ENCODE results near the gene KLHL25. TPM values are rescaled to one million over a fixed set of nuclear protein-coding genes. Genes with fewer than 3 reads are reported as not detected.

The KLHL25 gene
- total RNA-seq, 1 experiment from 2014 or later: 2.4 TPM

- no peak for DNase-seq (ENCODE audit: low read depth, low spot score)
- in situ Hi-C loops (cut with HindIII; ENCODE audit: low pct_unique_long_range_greater_than_20kb, low sequenced_read_pairs): no loop called here
Measured at GRCh38 chr15:85711580-85712192, 83.0 kb downstream of the KLHL25 start.

- in situ Hi-C loops (cut with HindIII; ENCODE audit: low pct_unique_long_range_greater_than_20kb, low sequenced_read_pairs): no loop called here
- peak; percentile 48 for DNase-seq (ENCODE audit: low read depth, low spot score)
Measured at GRCh38 chr15:85710340-85710842, 84.3 kb downstream of the KLHL25 start.

Small RNAs within 50 kb of the gene (small RNA-seq; reads per million reads assigned to genes)
- gene AC021739.1 (0 reads per million in 2 experiments), gene MIR1276 (0.02 to 0.67 reads per million in 2 experiments), gene MIR548AP (0 reads per million in 2 experiments), gene RNU6-231P (0 reads per million in 2 experiments)

All from SK-MEL-5 (cell line).